ENCODE measurements around the gene SHROOM3. TPM values are rescaled to one million over a fixed set of nuclear protein-coding genes. Genes with fewer than 3 reads are reported as not detected.

SHROOM3 gene
- polyA plus RNA-seq, 2 of the 4 experiments (the other 2 are of a cell fraction) = 2.8 to 5.1 TPM

DNA sequence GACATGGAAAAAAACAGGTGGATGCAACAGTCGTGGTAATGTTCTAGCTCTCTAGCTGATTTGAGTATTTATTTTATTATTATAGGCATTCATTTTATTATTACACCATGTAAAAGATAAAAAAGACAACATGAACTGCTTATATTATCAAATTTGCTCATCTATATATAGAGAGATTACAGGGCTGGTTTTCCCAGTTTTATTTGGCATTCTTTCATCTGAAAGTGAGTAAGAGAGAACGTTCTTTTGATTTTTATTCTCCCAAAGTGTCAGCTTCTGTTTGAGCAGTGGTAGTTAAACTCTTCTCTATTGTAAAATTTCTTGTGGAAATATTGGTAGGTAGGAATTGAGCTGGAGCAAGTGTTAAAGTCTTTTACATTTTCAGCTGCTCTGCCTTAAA is 283.0 kb downstream of the SHROOM3 start:
- Histone ChIP-seq H3K4me3 (no peak overlapping the region), H3K9me3 (no peaks in the 10 kb centered on the region), H3K4me1 (peaks cover 18% of the 10 kb centered on the region), H3K27ac (no peak overlapping the region), H3K4me2 (no peak overlapping the region)
- ATAC-seq (no peak), DNase-seq (ENCODE audit: low read depth in 1 of 2, low spot score in 1 of 2) (no peak), FAIRE-seq (no peak)
- POLR2A ChIA-PET = no interaction called here
- WGBS (ENCODE audit: missing lambda C conversion rate) = 82% methylated on average over 2 of the region's 2 CpGs
- TF ChIP-seq ATOH8 (CRISPR knock-in tag; IDR thresholded peaks at IDR 0.05; ENCODE audit: low read depth) (no peak), ESRRA (IDR thresholded peaks at IDR 0.05; ENCODE audit: borderline replicate concordance, low read length) (no peak), ZC3H11A (IDR thresholded peaks at IDR 0.05) (no peak), CTCF (IDR thresholded peaks at IDR 0.05) (no peak), CBX8 (IDR thresholded peaks at IDR 0.05) (no peak), ZNF302 (CRISPR knock-in tag; IDR thresholded peaks at IDR 0.05) (no peak), JUN (IDR thresholded peaks at IDR 0.05) (no peak), SREBF2 (IDR thresholded peaks at IDR 0.05) (no peak), FOSL2 (IDR thresholded peaks at IDR 0.05) (no peak), FOSL2 (CRISPR knock-in tag; IDR thresholded peaks at IDR 0.05) (no peak), KDM1A (IDR thresholded peaks at IDR 0.05; ENCODE audit: low read depth) (no peak), ELK1 (IDR thresholded peaks at IDR 0.05; ENCODE audit: low read depth, low read length) (no peak), MYC (IDR thresholded peaks at IDR 0.05; ENCODE audit: borderline replicate concordance, low read length) (no peak), HOXB5 (CRISPR knock-in tag; IDR thresholded peaks at IDR 0.05) (no peak), KDM5A (IDR thresholded peaks at IDR 0.05) (no peak), MAZ (IDR thresholded peaks at IDR 0.05; ENCODE audit: borderline replicate concordance, low read depth, low read length) (no peak)
- TF ChIP-seq, protein P1, sequence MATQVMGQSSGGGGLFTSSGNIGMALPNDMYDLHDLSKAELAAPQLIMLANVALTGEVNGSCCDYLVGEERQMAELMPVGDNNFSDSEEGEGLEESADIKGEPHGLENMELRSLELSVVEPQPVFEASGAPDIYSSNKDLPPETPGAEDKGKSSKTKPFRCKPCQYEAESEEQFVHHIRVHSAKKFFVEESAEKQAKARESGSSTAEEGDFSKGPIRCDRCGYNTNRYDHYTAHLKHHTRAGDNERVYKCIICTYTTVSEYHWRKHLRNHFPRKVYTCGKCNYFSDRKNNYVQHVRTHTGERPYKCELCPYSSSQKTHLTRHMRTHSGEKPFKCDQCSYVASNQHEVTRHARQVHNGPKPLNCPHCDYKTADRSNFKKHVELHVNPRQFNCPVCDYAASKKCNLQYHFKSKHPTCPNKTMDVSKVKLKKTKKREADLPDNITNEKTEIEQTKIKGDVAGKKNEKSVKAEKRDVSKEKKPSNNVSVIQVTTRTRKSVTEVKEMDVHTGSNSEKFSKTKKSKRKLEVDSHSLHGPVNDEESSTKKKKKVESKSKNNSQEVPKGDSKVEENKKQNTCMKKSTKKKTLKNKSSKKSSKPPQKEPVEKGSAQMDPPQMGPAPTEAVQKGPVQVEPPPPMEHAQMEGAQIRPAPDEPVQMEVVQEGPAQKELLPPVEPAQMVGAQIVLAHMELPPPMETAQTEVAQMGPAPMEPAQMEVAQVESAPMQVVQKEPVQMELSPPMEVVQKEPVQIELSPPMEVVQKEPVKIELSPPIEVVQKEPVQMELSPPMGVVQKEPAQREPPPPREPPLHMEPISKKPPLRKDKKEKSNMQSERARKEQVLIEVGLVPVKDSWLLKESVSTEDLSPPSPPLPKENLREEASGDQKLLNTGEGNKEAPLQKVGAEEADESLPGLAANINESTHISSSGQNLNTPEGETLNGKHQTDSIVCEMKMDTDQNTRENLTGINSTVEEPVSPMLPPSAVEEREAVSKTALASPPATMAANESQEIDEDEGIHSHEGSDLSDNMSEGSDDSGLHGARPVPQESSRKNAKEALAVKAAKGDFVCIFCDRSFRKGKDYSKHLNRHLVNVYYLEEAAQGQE (IDR thresholded peaks at IDR 0.05) = no peak
- CTCF ChIA-PET = interaction anchor here (1.4 kb wide), 1 partner anchor 14 kb away, joined by 4 read pairs; no protein-coding TSS in a partner anchor

- Histone ChIP-seq H3K4me3 (no peak overlapping the region), H3K27ac (no peak overlapping the region), H3K4me2 (no peak overlapping the region), H3K9me3 (no peaks in the 10 kb centered on the region), H3K4me1 (peaks cover 23% of the 10 kb centered on the region)
- ATAC-seq (no peak), FAIRE-seq (no peak), DNase-seq (ENCODE audit: low read depth in 1 of 2, low spot score in 1 of 2) (no peak)
- WGBS (ENCODE audit: missing lambda C conversion rate) = 80% methylated on average over 1 of the region's 1 CpG
- ChIA-PET POLR2A (no interaction called here), CTCF (interaction anchor here (1.4 kb wide), 1 partner anchor 13 kb away, joined by 4 read pairs; no protein-coding TSS in a partner anchor)
- TF ChIP-seq, protein P2, sequence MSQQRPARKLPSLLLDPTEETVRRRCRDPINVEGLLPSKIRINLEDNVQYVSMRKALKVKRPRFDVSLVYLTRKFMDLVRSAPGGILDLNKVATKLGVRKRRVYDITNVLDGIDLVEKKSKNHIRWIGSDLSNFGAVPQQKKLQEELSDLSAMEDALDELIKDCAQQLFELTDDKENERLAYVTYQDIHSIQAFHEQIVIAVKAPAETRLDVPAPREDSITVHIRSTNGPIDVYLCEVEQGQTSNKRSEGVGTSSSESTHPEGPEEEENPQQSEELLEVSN (IDR thresholded peaks at IDR 0.05; ENCODE audit: borderline replicate concordance, low read depth) = no peak
- no peak for TF ChIP-seq USF2 (IDR thresholded peaks at IDR 0.05)
- no peak for TF ChIP-seq NR3C1 (IDR thresholded peaks at IDR 0.05)
- TF ChIP-seq SMC3 (IDR thresholded peaks at IDR 0.05) = no peak
- TF ChIP-seq PBX3 (IDR thresholded peaks at IDR 0.05) = no peak
- TF ChIP-seq CBX2 (IDR thresholded peaks at IDR 0.05; ENCODE audit: borderline replicate concordance, low read depth) = no peak
- no peak for TF ChIP-seq MAX (IDR thresholded peaks at IDR 0.05)
- TF ChIP-seq JUNB (IDR thresholded peaks at IDR 0.05) = no peak
- no peak for TF ChIP-seq NFE2L2 (conservative IDR thresholded peaks at IDR 0.05; ENCODE audit: low read length)
- TF ChIP-seq ZSCAN20 (CRISPR knock-in tag; IDR thresholded peaks at IDR 0.05) = no peak
- no peak for TF ChIP-seq RCOR1 (IDR thresholded peaks at IDR 0.05; ENCODE audit: low read depth, low read length)
- TF ChIP-seq FOSL2 (IDR thresholded peaks at IDR 0.05) = no peak
- no peak for TF ChIP-seq FOSL2 (CRISPR knock-in tag; IDR thresholded peaks at IDR 0.05)
Observed at GRCh38 chr4:76718831-76719230, 283.8 kb downstream of the SHROOM3 start.
